ENCODE data around the gene ORC3.
"Not testable (repeated sequence)": the region's sequence is repeated elsewhere in the genome, so short reads cannot be mapped to it uniquely, and the experiment has no call there.

The ORC3 gene

GRCh38 chr6:87682310-87682709, 92.4 kb downstream of the ORC3 start:
- Histone ChIP-seq H3K4me3 (ENCODE audit: insufficient read length, low read depth) (no peak overlapping the region), H3K36me3 (ENCODE audit: insufficient read depth, insufficient read length, low read length) (peaks cover 23% of the 10 kb centered on the region), H3K4me1 (ENCODE audit: insufficient read depth, insufficient read length) (no peaks in the 10 kb centered on the region), H3K9me3 (ENCODE audit: insufficient read depth, low read length) (no peaks in the 10 kb centered on the region), H3K9ac (ENCODE audit: insufficient read length, low read depth) (no peak overlapping the region), H3K27me3 (ENCODE audit: insufficient read depth, insufficient read length) (no peaks in the 10 kb centered on the region)
- no peak for DNase-seq (ENCODE audit: low read depth, low spot score)
- TF ChIP-seq YY1 (IDR thresholded peaks at IDR 0.05; ENCODE audit: insufficient read depth, insufficient read length) (no peak), SUZ12 (IDR thresholded peaks at IDR 0.05; ENCODE audit: extremely low read depth, insufficient read depth, insufficient read length) (no peak), ZNF274 (IDR thresholded peaks at IDR 0.05; ENCODE audit: low read depth, low read length) (no peak)

DNA sequence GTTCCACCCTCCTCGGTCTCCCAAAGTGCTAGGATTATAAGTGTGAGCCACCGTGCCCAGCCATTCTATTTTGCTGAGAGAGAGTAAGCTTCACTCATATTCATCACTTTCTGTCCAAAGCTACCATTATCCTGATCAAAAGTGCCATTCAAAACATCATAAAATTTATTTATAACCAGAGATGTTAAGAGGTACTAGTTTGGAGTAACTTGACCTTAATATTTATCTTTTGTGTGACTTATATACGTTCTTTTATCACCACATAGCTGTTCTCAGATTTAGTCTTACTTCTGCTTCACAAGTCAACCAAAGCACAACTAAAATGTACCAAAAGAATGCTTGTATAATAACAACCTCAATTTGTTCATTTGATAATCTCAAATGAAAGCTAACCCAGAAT, 94.0 kb downstream of the ORC3 start:
- no peak overlapping the region for H3K9ac ChIP-seq (ENCODE audit: insufficient read length, low read depth)
- H3K27me3 ChIP-seq (ENCODE audit: insufficient read depth, insufficient read length), result no peaks in the 10 kb centered on the region
- no peak overlapping the region for H3K4me3 ChIP-seq (ENCODE audit: insufficient read length, low read depth)
- H3K36me3 ChIP-seq (ENCODE audit: insufficient read depth, insufficient read length, low read length), result peaks cover 17% of the 10 kb centered on the region
- DNase-seq (ENCODE audit: low read depth, low spot score), result no peak
- TF ChIP-seq SUZ12 (IDR thresholded peaks at IDR 0.05; ENCODE audit: extremely low read depth, insufficient read depth, insufficient read length) (no peak), YY1 (IDR thresholded peaks at IDR 0.05; ENCODE audit: insufficient read depth, insufficient read length) (no peak), ZNF274 (IDR thresholded peaks at IDR 0.05; ENCODE audit: low read depth, low read length) (no peak)
- H3K9me3 ChIP-seq (ENCODE audit: insufficient read depth, low read length), result no peaks in the 10 kb centered on the region
- no peaks in the 10 kb centered on the region for H3K4me1 ChIP-seq (ENCODE audit: insufficient read depth, insufficient read length)

DNA sequence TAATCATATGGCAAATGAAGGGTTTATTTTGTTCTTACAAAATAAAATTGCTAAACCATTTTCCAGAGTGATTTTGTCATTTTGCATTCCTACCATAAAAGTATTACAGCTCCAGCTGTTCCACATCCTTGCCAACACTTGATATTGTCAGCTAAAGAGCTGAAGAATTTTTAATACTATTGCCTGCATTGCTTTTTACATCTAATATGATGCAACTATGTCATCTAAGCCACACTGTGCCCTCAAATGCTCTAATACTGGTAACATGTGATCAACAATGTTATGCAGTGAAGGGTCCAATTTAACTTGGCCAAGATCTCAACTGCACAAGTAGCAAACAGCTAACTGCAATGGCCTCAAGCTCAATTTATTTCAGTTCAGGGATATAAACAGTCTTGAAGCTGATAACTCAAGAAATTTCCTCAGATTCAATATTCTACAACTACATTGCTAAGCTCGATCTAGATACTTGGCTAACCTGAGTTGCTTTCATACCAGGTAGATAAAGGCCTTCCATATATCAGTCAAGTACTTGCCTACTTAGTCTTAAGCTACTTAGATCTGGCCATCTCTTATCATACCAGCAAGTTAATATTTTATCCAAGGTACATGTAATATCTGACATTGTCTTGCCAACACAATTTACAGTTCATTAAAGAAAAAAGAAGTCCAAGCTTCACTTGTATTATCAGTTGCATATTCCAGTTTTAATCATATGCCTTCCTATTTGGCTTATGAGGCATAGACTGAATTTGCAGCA, 95.1 kb downstream of the ORC3 start:
- Histone ChIP-seq H3K36me3 (ENCODE audit: insufficient read depth, insufficient read length, low read length) (peaks cover 9% of the 10 kb centered on the region), H3K9me3 (ENCODE audit: insufficient read depth, low read length) (no peaks in the 10 kb centered on the region), H3K4me1 (ENCODE audit: insufficient read depth, insufficient read length) (no peaks in the 10 kb centered on the region), H3K27me3 (ENCODE audit: insufficient read depth, insufficient read length) (no peaks in the 10 kb centered on the region), H3K9ac (ENCODE audit: insufficient read length, low read depth) (no peak overlapping the region), H3K4me3 (ENCODE audit: insufficient read length, low read depth) (no peak overlapping the region)
- no peak for TF ChIP-seq ZNF274 (IDR thresholded peaks at IDR 0.05; ENCODE audit: low read depth, low read length)
- no peak for TF ChIP-seq SUZ12 (IDR thresholded peaks at IDR 0.05; ENCODE audit: extremely low read depth, insufficient read depth, insufficient read length)
- TF ChIP-seq YY1 (IDR thresholded peaks at IDR 0.05; ENCODE audit: insufficient read depth, insufficient read length), result no peak
- no peak for DNase-seq (ENCODE audit: low read depth, low spot score)

GRCh38 chr6:87686636-87687205, 96.8 kb downstream of the ORC3 start:
- DNase-seq (ENCODE audit: low read depth, low spot score); H3K9me3 ChIP-seq (ENCODE audit: insufficient read depth, low read length); H3K4me3 ChIP-seq (ENCODE audit: insufficient read length, low read depth); H3K4me1 ChIP-seq (ENCODE audit: insufficient read depth, insufficient read length); H3K9ac ChIP-seq (ENCODE audit: insufficient read length, low read depth); H3K27me3 ChIP-seq (ENCODE audit: insufficient read depth, insufficient read length); H3K36me3 ChIP-seq (ENCODE audit: insufficient read depth, insufficient read length, low read length): not testable (repeated sequence)

- no peak for TF ChIP-seq SUZ12 (IDR thresholded peaks at IDR 0.05; ENCODE audit: extremely low read depth, insufficient read depth, insufficient read length)
- Histone ChIP-seq H3K4me3 (ENCODE audit: insufficient read length, low read depth) (no peak overlapping the region), H3K9me3 (ENCODE audit: insufficient read depth, low read length) (no peaks in the 10 kb centered on the region), H3K9ac (ENCODE audit: insufficient read length, low read depth) (no peak overlapping the region), H3K4me1 (ENCODE audit: insufficient read depth, insufficient read length) (no peaks in the 10 kb centered on the region), H3K27me3 (ENCODE audit: insufficient read depth, insufficient read length) (no peaks in the 10 kb centered on the region), H3K36me3 (ENCODE audit: insufficient read depth, insufficient read length, low read length) (peaks cover 12% of the 10 kb centered on the region)
- DNase-seq (ENCODE audit: low read depth, low spot score), result no peak
These were observed 97.4 kb downstream of the ORC3 start for GRCh38 chr6:87687296-87687695.

- H3K4me1 ChIP-seq (ENCODE audit: insufficient read depth, insufficient read length), result not testable (repeated sequence)
These were observed 98.0 kb downstream of the ORC3 start for GRCh38 chr6:87687893-87688292.

DNA sequence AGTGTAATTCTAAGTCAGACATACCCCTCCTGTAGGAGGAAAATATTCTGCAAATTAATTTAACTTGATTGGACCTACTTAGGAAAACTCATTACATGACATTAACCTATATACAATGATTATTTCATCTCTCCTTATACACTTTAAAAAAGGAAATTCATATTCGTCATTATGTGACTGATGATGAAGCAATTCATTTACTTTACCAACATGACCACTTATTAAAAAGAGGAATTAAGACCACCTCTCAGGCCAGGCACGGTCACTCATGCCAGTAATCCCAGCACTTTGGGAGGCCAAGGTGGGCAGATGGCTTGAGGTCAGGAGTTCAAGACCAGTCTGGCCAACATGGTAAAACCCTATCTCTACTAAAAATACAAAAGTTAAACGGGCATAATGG, 100.5 kb downstream of the ORC3 start:
- TF ChIP-seq SUZ12 (IDR thresholded peaks at IDR 0.05; ENCODE audit: extremely low read depth, insufficient read depth, insufficient read length) (no peak), YY1 (IDR thresholded peaks at IDR 0.05; ENCODE audit: insufficient read depth, insufficient read length) (no peak), ZNF274 (IDR thresholded peaks at IDR 0.05; ENCODE audit: low read depth, low read length) (no peak)
- no peak for DNase-seq (ENCODE audit: low read depth, low spot score)
- no peak overlapping the region for H3K9ac ChIP-seq (ENCODE audit: insufficient read length, low read depth)

More at GRCh38 chr6:87687893-87688292, 98.0 kb downstream of the ORC3 start:
- not testable (repeated sequence) for H3K27me3 ChIP-seq (ENCODE audit: insufficient read depth, insufficient read length); H3K4me3 ChIP-seq (ENCODE audit: insufficient read length, low read depth); H3K9ac ChIP-seq (ENCODE audit: insufficient read length, low read depth); H3K36me3 ChIP-seq (ENCODE audit: insufficient read depth, insufficient read length, low read length); DNase-seq (ENCODE audit: low read depth, low spot score); H3K9me3 ChIP-seq (ENCODE audit: insufficient read depth, low read length)

More for the DNA sequence above, 100.5 kb downstream of the ORC3 start:
- peaks cover 8% of the 10 kb centered on the region for H3K36me3 ChIP-seq (ENCODE audit: insufficient read depth, insufficient read length, low read length)
- H3K27me3 ChIP-seq (ENCODE audit: insufficient read depth, insufficient read length), result no peaks in the 10 kb centered on the region
- no peaks in the 10 kb centered on the region for H3K4me1 ChIP-seq (ENCODE audit: insufficient read depth, insufficient read length)
- no peaks in the 10 kb centered on the region for H3K9me3 ChIP-seq (ENCODE audit: insufficient read depth, low read length)
- H3K4me3 ChIP-seq (ENCODE audit: insufficient read length, low read depth), result no peak overlapping the region
